GM12872 (cell line): Measurements from ENCODE around the gene NPPA.

ENCODE experiments used
- TF ChIP-seq, protein P1 (sequence below): IDR thresholded peaks from 3 replicates; pipeline ENCODE4 v1.5.1; 2011; ENCODE audit warnings: low read depth, mild to moderate bottlenecking, low read length, moderate library complexity; ENCODE audit not compliant: insufficient read depth

NPPA gene

DNA sequence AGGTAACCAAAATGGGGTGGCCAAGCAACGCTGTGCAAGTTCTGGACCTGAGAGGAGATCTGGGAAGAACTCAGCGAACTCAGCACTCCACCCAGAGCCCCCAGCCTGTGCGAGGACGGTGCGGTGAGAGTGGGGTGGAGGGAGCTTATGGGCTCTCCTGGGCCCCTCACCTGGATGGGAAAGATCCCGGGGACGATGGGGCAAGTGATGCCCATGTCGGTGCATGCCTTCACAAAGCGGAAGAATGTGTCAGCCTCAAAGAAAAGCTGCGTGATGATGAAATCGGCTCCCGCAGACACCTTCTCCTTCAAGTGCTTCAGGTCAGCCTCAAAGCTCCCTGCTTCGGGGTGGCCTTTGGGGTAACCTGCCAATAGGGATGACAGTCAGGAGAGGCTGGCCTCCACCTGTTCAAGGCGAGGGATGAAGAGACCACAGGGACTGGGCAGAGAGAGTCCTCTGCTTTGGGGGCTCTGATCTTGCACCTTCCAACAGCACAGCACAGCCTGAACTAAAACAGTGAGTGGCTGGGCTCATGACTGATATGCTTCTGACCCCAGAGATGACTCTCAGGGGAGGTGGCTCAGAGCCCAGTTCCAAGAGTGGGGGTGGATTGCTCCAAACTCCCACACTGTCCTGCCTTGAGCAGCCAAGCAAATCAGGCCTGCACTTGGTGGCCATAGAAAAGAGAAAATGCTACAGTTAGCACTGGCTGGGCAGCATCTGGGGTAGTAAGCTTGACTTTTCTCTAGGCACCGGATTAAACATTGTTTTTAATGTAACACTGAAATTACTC lies 51.4 kb downstream of the NPPA start:
- TF ChIP-seq, protein P1, sequence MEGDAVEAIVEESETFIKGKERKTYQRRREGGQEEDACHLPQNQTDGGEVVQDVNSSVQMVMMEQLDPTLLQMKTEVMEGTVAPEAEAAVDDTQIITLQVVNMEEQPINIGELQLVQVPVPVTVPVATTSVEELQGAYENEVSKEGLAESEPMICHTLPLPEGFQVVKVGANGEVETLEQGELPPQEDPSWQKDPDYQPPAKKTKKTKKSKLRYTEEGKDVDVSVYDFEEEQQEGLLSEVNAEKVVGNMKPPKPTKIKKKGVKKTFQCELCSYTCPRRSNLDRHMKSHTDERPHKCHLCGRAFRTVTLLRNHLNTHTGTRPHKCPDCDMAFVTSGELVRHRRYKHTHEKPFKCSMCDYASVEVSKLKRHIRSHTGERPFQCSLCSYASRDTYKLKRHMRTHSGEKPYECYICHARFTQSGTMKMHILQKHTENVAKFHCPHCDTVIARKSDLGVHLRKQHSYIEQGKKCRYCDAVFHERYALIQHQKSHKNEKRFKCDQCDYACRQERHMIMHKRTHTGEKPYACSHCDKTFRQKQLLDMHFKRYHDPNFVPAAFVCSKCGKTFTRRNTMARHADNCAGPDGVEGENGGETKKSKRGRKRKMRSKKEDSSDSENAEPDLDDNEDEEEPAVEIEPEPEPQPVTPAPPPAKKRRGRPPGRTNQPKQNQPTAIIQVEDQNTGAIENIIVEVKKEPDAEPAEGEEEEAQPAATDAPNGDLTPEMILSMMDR, result no peak
